Measurements from ENCODE around the gene KLLN.

The KLLN gene

GRCh38 chr10:87841186-87841585, 22.1 kb downstream of the KLLN start:
- no peaks in the 10 kb centered on the region for H4K20me1 ChIP-seq (ENCODE audit: insufficient read depth, low read length)
- H3K27ac ChIP-seq (ENCODE audit: low read depth, low read length, poor library complexity, severe bottlenecking), result no peak overlapping the region
- no peak overlapping the region for H3K4me3 ChIP-seq (ENCODE audit: low read depth, low read length, poor library complexity, severe bottlenecking)
- H3K4me2 ChIP-seq (ENCODE audit: low read length), result no peak overlapping the region
- H2AFZ ChIP-seq (ENCODE audit: low read length), result no peak overlapping the region
- H3K79me2 ChIP-seq (ENCODE audit: insufficient read depth, low read length), result no peaks in the 10 kb centered on the region
- no peaks in the 10 kb centered on the region; the same call in 1 of the 2 replicates for H3K9me2 ChIP-seq (ENCODE audit: low read depth, low read length)
- H3F3A ChIP-seq (ENCODE audit: insufficient read depth, low read length), result no peaks in the 10 kb centered on the region
- no peak for TF ChIP-seq CTCF (IDR thresholded peaks at IDR 0.05; ENCODE audit: low read length)
- no peak for TF ChIP-seq EZH2 (IDR thresholded peaks at IDR 0.05; ENCODE audit: borderline replicate concordance, low read length)
- no peak overlapping the region for H3K9ac ChIP-seq (ENCODE audit: low read length)
- H3K4me1 ChIP-seq (ENCODE audit: insufficient read depth, low read length, severe bottlenecking), result peaks cover 5% of the 10 kb centered on the region
- 0 out of 2 replicates have a peak, but pooled peaks cover under 1% of the 10 kb centered on the region for H3K9me3 ChIP-seq (ENCODE audit: low read length)
- H3K27me3 ChIP-seq (ENCODE audit: insufficient read depth, low read length), result no peaks in the 10 kb centered on the region
- H3K36me3 ChIP-seq (ENCODE audit: insufficient read depth, low read length), result peaks cover 21% of the 10 kb centered on the region

GRCh38 chr10:87838650-87839049, 24.7 kb downstream of the KLLN start:
- Histone ChIP-seq H3K79me2 (ENCODE audit: insufficient read depth, low read length) (no peaks in the 10 kb centered on the region), H3K4me3 (ENCODE audit: low read depth, low read length, poor library complexity, severe bottlenecking) (no peak overlapping the region), H3F3A (ENCODE audit: insufficient read depth, low read length) (no peaks in the 10 kb centered on the region), H3K9ac (ENCODE audit: low read length) (no peak overlapping the region), H3K36me3 (ENCODE audit: insufficient read depth, low read length) (peaks cover 33% of the 10 kb centered on the region), H3K4me1 (ENCODE audit: insufficient read depth, low read length, severe bottlenecking) (peaks cover 5% of the 10 kb centered on the region), H3K27ac (ENCODE audit: low read depth, low read length, poor library complexity, severe bottlenecking) (no peak overlapping the region), H3K4me2 (ENCODE audit: low read length) (no peak overlapping the region), H3K27me3 (ENCODE audit: insufficient read depth, low read length) (no peaks in the 10 kb centered on the region), H3K9me3 (ENCODE audit: low read length) (0 out of 2 replicates have a peak, but pooled peaks cover 3% of the 10 kb centered on the region), H4K20me1 (ENCODE audit: insufficient read depth, low read length) (no peaks in the 10 kb centered on the region), H3K9me2 (ENCODE audit: low read depth, low read length) (no peaks in the 10 kb centered on the region; the same call in 1 of the 2 replicates), H2AFZ (ENCODE audit: low read length) (no peak overlapping the region)
- TF ChIP-seq EZH2 (IDR thresholded peaks at IDR 0.05; ENCODE audit: borderline replicate concordance, low read length) (no peak), CTCF (IDR thresholded peaks at IDR 0.05; ENCODE audit: low read length) (no peak)

- H3K4me1 ChIP-seq (ENCODE audit: insufficient read depth, low read length, severe bottlenecking), result peaks cover 5% of the 10 kb centered on the region
- TF ChIP-seq CTCF (IDR thresholded peaks at IDR 0.05; ENCODE audit: low read length) (no peak), EZH2 (IDR thresholded peaks at IDR 0.05; ENCODE audit: borderline replicate concordance, low read length) (no peak)
- H4K20me1 ChIP-seq (ENCODE audit: insufficient read depth, low read length), result no peaks in the 10 kb centered on the region
- H3K79me2 ChIP-seq (ENCODE audit: insufficient read depth, low read length), result no peaks in the 10 kb centered on the region
- peaks cover 33% of the 10 kb centered on the region for H3K36me3 ChIP-seq (ENCODE audit: insufficient read depth, low read length)
- no peak overlapping the region for H3K4me3 ChIP-seq (ENCODE audit: low read depth, low read length, poor library complexity, severe bottlenecking)
- H3K9me3 ChIP-seq (ENCODE audit: low read length), result 0 out of 2 replicates have a peak, but pooled peaks cover 3% of the 10 kb centered on the region
- no peaks in the 10 kb centered on the region for H3K27me3 ChIP-seq (ENCODE audit: insufficient read depth, low read length)
- H3K4me2 ChIP-seq (ENCODE audit: low read length), result no peak overlapping the region
- no peaks in the 10 kb centered on the region for H3F3A ChIP-seq (ENCODE audit: insufficient read depth, low read length)
- H3K9ac ChIP-seq (ENCODE audit: low read length), result no peak overlapping the region
- no peak overlapping the region for H2AFZ ChIP-seq (ENCODE audit: low read length)
- H3K27ac ChIP-seq (ENCODE audit: low read depth, low read length, poor library complexity, severe bottlenecking), result no peak overlapping the region
- no peaks in the 10 kb centered on the region; the same call in 1 of the 2 replicates for H3K9me2 ChIP-seq (ENCODE audit: low read depth, low read length)
These were observed 25.9 kb downstream of the KLLN start for GRCh38 chr10:87837445-87837844.

Data from OCI-LY1 (cell line).